Neural cell (in vitro differentiated cells): ENCODE results near the gene LBR. TPM values are rescaled to one million over a fixed set of nuclear protein-coding genes. Genes with fewer than 3 reads are reported as not detected.

Experiments used
- H2AFZ ChIP-seq: fragments of 200-600, 300-800 bp; sonication (generic), shearing (Covaris generic); 2 replicates; pipeline ENCODE4 v1.6.0; 2014; ENCODE audit warnings: low read depth, mild to moderate bottlenecking, antibody characterized with exemption, low read length, moderate library complexity
- H3F3A ChIP-seq: fragments of 200-600 bp; shearing (Covaris generic); 2 replicates; pipeline ENCODE4 v1.6.1; 2016; ENCODE audit warnings: mild to moderate bottlenecking, moderate library complexity, mixed read lengths, antibody characterized with exemption, low read length; ENCODE audit not compliant: insufficient read depth, poor library complexity, severe bottlenecking
- H3K27ac ChIP-seq: fragments of 200-600, 300-800 bp; sonication (generic), shearing (Covaris generic); 2 replicates; pipeline ENCODE4 v1.5.1; 2014; ENCODE audit warnings: mild to moderate bottlenecking, low read length, moderate library complexity
- H3K27me3 ChIP-seq: fragments of 300-800, 200-600 bp; sonication (generic), shearing (Covaris generic); 2 replicates; pipeline ENCODE4 v1.6.0; 2014; ENCODE audit warnings: mild to moderate bottlenecking, low read depth, low read length, moderate library complexity; ENCODE audit not compliant: insufficient read depth
- H3K36me3 ChIP-seq: fragments of 300-800, 200-600 bp; sonication (generic), shearing (Covaris generic); 2 replicates; pipeline ENCODE4 v1.5.1; 2014; ENCODE audit warnings: mild to moderate bottlenecking, antibody characterized with exemption, low read length, moderate library complexity; ENCODE audit not compliant: insufficient read depth
- H3K4me2 ChIP-seq: fragments of 300-800, 200-600 bp; sonication (generic), shearing (Covaris generic); 2 replicates; pipeline ENCODE4 v1.6.0; 2014; ENCODE audit warnings: mild to moderate bottlenecking, low read length
- H3K4me3 ChIP-seq: fragments of 300-800, 200-600 bp; sonication (generic), shearing (Covaris generic); 2 replicates; pipeline ENCODE4 v1.5.1; 2014; ENCODE audit warnings: mild to moderate bottlenecking, low read length, moderate library complexity
- H3K79me2 ChIP-seq: fragments of 200-600 bp; shearing (Covaris generic); replicated peaks from 2 replicates; pipeline ENCODE4 v1.6.0; 2014; ENCODE audit warnings: mild to moderate bottlenecking, low read length, moderate library complexity; ENCODE audit not compliant: insufficient read depth
- H3K9ac ChIP-seq: fragments of 300-800, 200-600 bp; sonication (generic), shearing (Covaris generic); 2 replicates; pipeline ENCODE4 v1.6.1; 2016; ENCODE audit warnings: mild to moderate bottlenecking, low read length, mixed read lengths
- H3K9me2 ChIP-seq: fragments of 200-600 bp; shearing (Covaris generic); 2 replicates; pipeline ENCODE4 v1.6.1; 2016; ENCODE audit warnings: mild to moderate bottlenecking, low read length, mixed read lengths; ENCODE audit not compliant: insufficient read depth
- H3K9me3 ChIP-seq: fragments of 200-600, 300-800 bp; sonication (generic), shearing (Covaris generic); 2 replicates; pipeline ENCODE4 v1.6.1; 2016; ENCODE audit warnings: mild to moderate bottlenecking, mixed run types, low read length, moderate library complexity, mixed read lengths
- H4K20me1 ChIP-seq: fragments of 200-600 bp; shearing (Covaris generic); 2 replicates; pipeline ENCODE4 v1.6.1; 2016; ENCODE audit warnings: mild to moderate bottlenecking, mixed run types; ENCODE audit not compliant: insufficient read depth
- EP300 ChIP-seq: fragments of 450-650 bp; conservative IDR thresholded peaks from 2 replicates; pipeline ENCODE4 v1.6.1; 2014; ENCODE audit warnings: antibody characterized with exemption, mild to moderate bottlenecking, moderate library complexity; ENCODE audit not compliant: poor library complexity, severe bottlenecking
- EZH2 ChIP-seq: fragments of 200-600, 300-800 bp; shearing (Covaris generic), sonication (generic); IDR thresholded peaks from 2 replicates; pipeline ENCODE4 v1.6.1; 2014; ENCODE audit warnings: antibody characterized with exemption, low read length, borderline replicate concordance, mild to moderate bottlenecking; ENCODE audit not compliant: insufficient read depth, poor library complexity, severe bottlenecking
- MXI1 ChIP-seq: fragments of 450-650 bp; conservative IDR thresholded peaks from 2 replicates; pipeline ENCODE4 v1.6.1; 2014; ENCODE audit warnings: antibody characterized with exemption, mild to moderate bottlenecking; ENCODE audit not compliant: poor library complexity, severe bottlenecking
- POLR2AphosphoS5 ChIP-seq: IDR thresholded peaks from 2 replicates; pipeline ENCODE4 v1.6.1; 2012
- RAD21 ChIP-seq: fragments of 450-650 bp; conservative IDR thresholded peaks from 2 replicates; pipeline ENCODE4 v1.6.1; 2014; ENCODE audit warnings: antibody characterized with exemption, mild to moderate bottlenecking, moderate library complexity
- SMC3 ChIP-seq: fragments of 450-650 bp; conservative IDR thresholded peaks from 2 replicates; pipeline ENCODE4 v1.6.1; 2014; ENCODE audit warnings: antibody characterized with exemption, mild to moderate bottlenecking, moderate library complexity; ENCODE audit not compliant: poor library complexity
- TAF1 ChIP-seq: IDR thresholded peaks from 2 replicates; pipeline ENCODE4 v1.6.1; 2012; ENCODE audit warnings: low read depth
- polyA plus RNA-seq: library from polyadenylated mRNA; depleted of rRNA; stranded (reverse); fragments of >200 nt; gene quantifications from 2 replicates; pipeline ENCODE4 v1.2.3, GENCODE V29; 2014
- TF ChIP-seq, protein P1 (sequence below): fragments of 450-650 bp; IDR thresholded peaks from 2 replicates; pipeline ENCODE4 v1.5.1; 2014; ENCODE audit warnings: antibody characterized with exemption, mild to moderate bottlenecking, moderate library complexity; ENCODE audit not compliant: poor library complexity, severe bottlenecking
- TF ChIP-seq, protein P2 (sequence below): IDR thresholded peaks from 2 replicates; pipeline ENCODE4 v1.6.1; 2012; ENCODE audit warnings: borderline replicate concordance

The LBR gene
- polyA plus RNA-seq, 1 donor from 2014 or later: 156 TPM

DNA sequence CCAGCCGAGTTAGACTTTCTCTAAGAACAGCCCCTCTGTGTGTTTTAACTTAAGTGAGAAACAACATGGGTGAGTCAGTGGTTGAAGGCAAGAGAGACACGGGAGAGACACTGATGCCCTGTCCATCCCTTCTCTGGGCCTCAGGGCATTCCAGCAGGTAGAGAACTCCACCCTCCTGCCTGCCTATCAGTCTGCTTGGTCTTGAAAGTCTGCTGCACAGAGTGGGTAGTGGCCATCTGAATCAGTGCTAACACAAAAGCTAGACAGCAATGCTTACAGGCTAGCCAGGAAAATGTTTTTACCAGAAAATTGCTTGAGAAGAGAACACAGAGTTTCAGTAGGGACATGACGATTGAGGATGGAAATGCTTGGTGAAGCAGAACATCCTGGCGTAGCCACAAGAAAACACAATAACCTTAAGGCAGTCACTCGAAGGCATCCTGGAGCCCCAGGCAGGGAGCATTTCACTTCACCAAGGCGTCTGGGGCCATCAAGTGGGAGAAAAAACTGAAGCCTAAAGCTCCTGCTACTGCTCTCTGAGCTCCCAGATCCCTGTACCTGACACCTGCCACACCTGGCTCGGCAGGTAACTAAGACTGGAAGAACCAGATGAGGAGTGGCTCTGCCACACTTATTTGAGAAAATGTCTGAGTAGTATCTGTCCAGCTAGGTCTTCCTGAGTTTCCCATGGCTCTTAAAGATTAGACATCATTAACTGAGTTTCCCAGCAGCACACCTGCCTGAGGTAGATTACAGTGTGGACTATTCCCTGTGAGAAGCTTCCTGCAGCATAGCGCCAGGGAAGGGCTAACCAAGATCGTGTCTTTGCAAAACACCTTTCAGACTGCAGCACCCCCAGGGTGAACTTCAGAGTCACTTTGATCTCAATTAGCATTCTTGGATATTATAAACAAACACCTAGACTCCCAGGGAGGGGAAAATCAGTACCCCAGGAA lies 18.1 kb upstream of the LBR start:
- Histone ChIP-seq H3K27me3 (no peaks in the 10 kb centered on the region), H3F3A (no peaks in the 10 kb centered on the region), H4K20me1 (no peaks in the 10 kb centered on the region), H3K4me2 (no peak overlapping the region), H3K36me3 (no peaks in the 10 kb centered on the region), H2AFZ (no peak overlapping the region), H3K9me2 (no peaks in the 10 kb centered on the region), H3K79me2 (no peaks in the 10 kb centered on the region), H3K4me3 (no peak overlapping the region), H3K9ac (no peak overlapping the region), H3K9me3 (no peaks in the 10 kb centered on the region), H3K27ac (no peak overlapping the region)
- TF ChIP-seq SMC3 (no peak), POLR2AphosphoS5 (no peak), EP300 (no peak), TAF1 (no peak)
- TF ChIP-seq, protein P1, sequence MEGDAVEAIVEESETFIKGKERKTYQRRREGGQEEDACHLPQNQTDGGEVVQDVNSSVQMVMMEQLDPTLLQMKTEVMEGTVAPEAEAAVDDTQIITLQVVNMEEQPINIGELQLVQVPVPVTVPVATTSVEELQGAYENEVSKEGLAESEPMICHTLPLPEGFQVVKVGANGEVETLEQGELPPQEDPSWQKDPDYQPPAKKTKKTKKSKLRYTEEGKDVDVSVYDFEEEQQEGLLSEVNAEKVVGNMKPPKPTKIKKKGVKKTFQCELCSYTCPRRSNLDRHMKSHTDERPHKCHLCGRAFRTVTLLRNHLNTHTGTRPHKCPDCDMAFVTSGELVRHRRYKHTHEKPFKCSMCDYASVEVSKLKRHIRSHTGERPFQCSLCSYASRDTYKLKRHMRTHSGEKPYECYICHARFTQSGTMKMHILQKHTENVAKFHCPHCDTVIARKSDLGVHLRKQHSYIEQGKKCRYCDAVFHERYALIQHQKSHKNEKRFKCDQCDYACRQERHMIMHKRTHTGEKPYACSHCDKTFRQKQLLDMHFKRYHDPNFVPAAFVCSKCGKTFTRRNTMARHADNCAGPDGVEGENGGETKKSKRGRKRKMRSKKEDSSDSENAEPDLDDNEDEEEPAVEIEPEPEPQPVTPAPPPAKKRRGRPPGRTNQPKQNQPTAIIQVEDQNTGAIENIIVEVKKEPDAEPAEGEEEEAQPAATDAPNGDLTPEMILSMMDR: no peak

DNA sequence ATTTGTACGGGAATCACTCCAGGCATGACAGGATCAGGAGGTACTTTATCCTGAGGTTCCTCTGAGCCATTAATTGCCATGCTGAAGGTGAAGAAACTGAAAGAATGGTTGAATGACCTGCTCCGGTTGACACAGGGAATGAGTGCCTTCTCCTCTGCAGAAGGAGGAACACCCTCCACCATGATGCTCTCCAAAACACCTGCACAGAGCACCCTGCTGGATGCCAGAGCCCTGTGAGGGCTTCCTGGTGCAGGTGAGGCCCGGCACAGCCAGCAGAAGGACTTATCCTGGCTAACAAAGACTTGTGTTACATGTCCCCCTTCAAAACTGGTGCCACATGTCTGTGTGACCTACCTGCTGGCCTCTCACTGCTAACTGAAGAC lies 14.3 kb upstream of the LBR start:
- TF ChIP-seq MXI1 (no peak), SMC3 (no peak), RAD21 (no peak), EZH2 (no peak), TAF1 (no peak), POLR2AphosphoS5 (no peak), EP300 (no peak)
- TF ChIP-seq, protein P1: no peak
- TF ChIP-seq, protein P2, sequence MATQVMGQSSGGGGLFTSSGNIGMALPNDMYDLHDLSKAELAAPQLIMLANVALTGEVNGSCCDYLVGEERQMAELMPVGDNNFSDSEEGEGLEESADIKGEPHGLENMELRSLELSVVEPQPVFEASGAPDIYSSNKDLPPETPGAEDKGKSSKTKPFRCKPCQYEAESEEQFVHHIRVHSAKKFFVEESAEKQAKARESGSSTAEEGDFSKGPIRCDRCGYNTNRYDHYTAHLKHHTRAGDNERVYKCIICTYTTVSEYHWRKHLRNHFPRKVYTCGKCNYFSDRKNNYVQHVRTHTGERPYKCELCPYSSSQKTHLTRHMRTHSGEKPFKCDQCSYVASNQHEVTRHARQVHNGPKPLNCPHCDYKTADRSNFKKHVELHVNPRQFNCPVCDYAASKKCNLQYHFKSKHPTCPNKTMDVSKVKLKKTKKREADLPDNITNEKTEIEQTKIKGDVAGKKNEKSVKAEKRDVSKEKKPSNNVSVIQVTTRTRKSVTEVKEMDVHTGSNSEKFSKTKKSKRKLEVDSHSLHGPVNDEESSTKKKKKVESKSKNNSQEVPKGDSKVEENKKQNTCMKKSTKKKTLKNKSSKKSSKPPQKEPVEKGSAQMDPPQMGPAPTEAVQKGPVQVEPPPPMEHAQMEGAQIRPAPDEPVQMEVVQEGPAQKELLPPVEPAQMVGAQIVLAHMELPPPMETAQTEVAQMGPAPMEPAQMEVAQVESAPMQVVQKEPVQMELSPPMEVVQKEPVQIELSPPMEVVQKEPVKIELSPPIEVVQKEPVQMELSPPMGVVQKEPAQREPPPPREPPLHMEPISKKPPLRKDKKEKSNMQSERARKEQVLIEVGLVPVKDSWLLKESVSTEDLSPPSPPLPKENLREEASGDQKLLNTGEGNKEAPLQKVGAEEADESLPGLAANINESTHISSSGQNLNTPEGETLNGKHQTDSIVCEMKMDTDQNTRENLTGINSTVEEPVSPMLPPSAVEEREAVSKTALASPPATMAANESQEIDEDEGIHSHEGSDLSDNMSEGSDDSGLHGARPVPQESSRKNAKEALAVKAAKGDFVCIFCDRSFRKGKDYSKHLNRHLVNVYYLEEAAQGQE: no peak
- no peak overlapping the region for H3K27ac ChIP-seq
- no peaks in the 10 kb centered on the region for H3K79me2 ChIP-seq
- H3K9me3 ChIP-seq: no peaks in the 10 kb centered on the region
- no peaks in the 10 kb centered on the region for H3K36me3 ChIP-seq
- no peaks in the 10 kb centered on the region for H3F3A ChIP-seq
- no peak overlapping the region for H3K4me3 ChIP-seq
- no peaks in the 10 kb centered on the region for H4K20me1 ChIP-seq
- H3K4me2 ChIP-seq: no peak overlapping the region
- no peak overlapping the region for H2AFZ ChIP-seq
- H3K9ac ChIP-seq: no peak overlapping the region
- no peaks in the 10 kb centered on the region for H3K27me3 ChIP-seq
- H3K9me2 ChIP-seq: no peaks in the 10 kb centered on the region
